Neural cell (in vitro differentiated cells): ENCODE results near the gene ABCB10.

ENCODE experiments used
- EP300 ChIP-seq: fragments of 450-650 bp; conservative IDR thresholded peaks from 2 replicates; pipeline ENCODE4 v1.6.1; 2014; ENCODE audit warnings: antibody characterized with exemption, mild to moderate bottlenecking, moderate library complexity; ENCODE audit not compliant: poor library complexity, severe bottlenecking
- EZH2 ChIP-seq: fragments of 200-600, 300-800 bp; shearing (Covaris generic), sonication (generic); IDR thresholded peaks from 2 replicates; pipeline ENCODE4 v1.6.1; 2014; ENCODE audit warnings: antibody characterized with exemption, low read length, borderline replicate concordance, mild to moderate bottlenecking; ENCODE audit not compliant: insufficient read depth, poor library complexity, severe bottlenecking
- MXI1 ChIP-seq: fragments of 450-650 bp; conservative IDR thresholded peaks from 2 replicates; pipeline ENCODE4 v1.6.1; 2014; ENCODE audit warnings: antibody characterized with exemption, mild to moderate bottlenecking; ENCODE audit not compliant: poor library complexity, severe bottlenecking
- POLR2AphosphoS5 ChIP-seq: IDR thresholded peaks from 2 replicates; pipeline ENCODE4 v1.6.1; 2012
- RAD21 ChIP-seq: fragments of 450-650 bp; conservative IDR thresholded peaks from 2 replicates; pipeline ENCODE4 v1.6.1; 2014; ENCODE audit warnings: antibody characterized with exemption, mild to moderate bottlenecking, moderate library complexity
- SMC3 ChIP-seq: fragments of 450-650 bp; conservative IDR thresholded peaks from 2 replicates; pipeline ENCODE4 v1.6.1; 2014; ENCODE audit warnings: antibody characterized with exemption, mild to moderate bottlenecking, moderate library complexity; ENCODE audit not compliant: poor library complexity
- TAF1 ChIP-seq: IDR thresholded peaks from 2 replicates; pipeline ENCODE4 v1.6.1; 2012; ENCODE audit warnings: low read depth
- TF ChIP-seq, protein P1 (sequence below): fragments of 450-650 bp; IDR thresholded peaks from 2 replicates; pipeline ENCODE4 v1.5.1; 2014; ENCODE audit warnings: antibody characterized with exemption, mild to moderate bottlenecking, moderate library complexity; ENCODE audit not compliant: poor library complexity, severe bottlenecking

DNA sequence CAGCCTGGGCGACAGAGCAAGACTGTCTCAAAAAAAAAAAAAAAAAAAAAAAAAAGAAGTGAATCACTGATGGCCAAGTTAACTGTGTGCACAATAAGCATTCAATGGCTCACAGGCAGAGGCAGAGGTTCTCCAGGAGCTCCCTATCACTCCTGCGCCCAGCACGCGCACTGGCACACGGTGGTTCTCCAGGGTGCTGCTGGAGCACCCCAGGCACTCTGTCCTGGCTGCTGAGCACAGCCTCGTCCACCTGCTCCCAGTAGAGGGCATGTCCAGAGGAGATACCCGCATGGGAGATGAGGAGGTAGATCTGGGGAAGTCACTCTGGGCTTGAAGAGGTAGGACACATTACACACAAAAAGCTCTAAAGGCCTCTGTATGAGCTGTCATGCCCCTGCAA is 28.9 kb downstream of the ABCB10 start:
- TF ChIP-seq, protein P1, sequence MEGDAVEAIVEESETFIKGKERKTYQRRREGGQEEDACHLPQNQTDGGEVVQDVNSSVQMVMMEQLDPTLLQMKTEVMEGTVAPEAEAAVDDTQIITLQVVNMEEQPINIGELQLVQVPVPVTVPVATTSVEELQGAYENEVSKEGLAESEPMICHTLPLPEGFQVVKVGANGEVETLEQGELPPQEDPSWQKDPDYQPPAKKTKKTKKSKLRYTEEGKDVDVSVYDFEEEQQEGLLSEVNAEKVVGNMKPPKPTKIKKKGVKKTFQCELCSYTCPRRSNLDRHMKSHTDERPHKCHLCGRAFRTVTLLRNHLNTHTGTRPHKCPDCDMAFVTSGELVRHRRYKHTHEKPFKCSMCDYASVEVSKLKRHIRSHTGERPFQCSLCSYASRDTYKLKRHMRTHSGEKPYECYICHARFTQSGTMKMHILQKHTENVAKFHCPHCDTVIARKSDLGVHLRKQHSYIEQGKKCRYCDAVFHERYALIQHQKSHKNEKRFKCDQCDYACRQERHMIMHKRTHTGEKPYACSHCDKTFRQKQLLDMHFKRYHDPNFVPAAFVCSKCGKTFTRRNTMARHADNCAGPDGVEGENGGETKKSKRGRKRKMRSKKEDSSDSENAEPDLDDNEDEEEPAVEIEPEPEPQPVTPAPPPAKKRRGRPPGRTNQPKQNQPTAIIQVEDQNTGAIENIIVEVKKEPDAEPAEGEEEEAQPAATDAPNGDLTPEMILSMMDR, result no peak
- no peak for TF ChIP-seq EP300
- TF ChIP-seq EZH2, result no peak
- no peak for TF ChIP-seq POLR2AphosphoS5
- TF ChIP-seq MXI1, result no peak
- TF ChIP-seq RAD21, result no peak
- TF ChIP-seq TAF1, result no peak
- no peak for TF ChIP-seq SMC3
